ENCODE data around the gene PLAC1. TPM values are rescaled to one million over a fixed set of nuclear protein-coding genes. Genes with fewer than 3 reads are reported as not detected.
A peak's percentile ranks its signal among the peaks of the same experiment; 100 is the strongest.

Gene PLAC1
- total RNA-seq, 1 experiment from 2014 or later = 0.34 TPM

DNA sequence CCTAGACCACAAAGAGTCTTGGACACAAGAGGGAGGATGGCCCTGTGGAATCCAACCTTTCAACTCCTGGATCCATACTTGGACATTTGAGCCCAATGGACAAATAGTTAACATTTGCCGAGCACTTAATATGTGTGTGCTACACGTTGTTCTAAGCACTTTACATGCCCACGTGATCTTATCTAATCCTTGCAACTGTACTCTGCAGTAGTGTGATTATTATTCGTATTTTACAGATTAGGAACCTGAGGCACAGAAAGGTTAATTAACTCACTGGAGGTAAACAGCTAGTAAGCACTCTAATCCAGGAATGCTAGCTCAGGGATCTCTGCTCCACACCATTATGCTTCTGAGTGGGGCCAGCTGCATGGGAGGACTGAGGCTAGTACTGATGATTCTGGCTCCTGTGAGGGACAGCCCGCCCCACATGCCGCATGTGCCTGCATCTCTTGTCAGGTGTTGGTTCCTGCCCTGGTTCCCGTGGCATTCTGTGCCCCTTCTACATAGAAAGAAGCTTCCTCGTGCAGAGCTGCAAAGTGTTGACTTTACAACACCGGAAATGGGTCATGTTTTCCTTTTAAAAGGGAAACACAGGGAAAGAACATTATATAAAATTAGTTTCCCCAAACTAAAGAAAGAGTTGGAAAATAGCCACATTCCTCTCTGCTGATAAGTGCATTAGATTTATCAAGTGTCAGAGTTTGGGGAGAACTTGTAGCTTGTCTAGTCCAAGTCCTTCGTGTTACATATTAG lies 34.8 kb downstream of the PLAC1 start (continued):
- no peak for TF ChIP-seq CEBPB (IDR thresholded peaks at IDR 0.05; ENCODE audit: low read depth)
- TF ChIP-seq, protein P1, sequence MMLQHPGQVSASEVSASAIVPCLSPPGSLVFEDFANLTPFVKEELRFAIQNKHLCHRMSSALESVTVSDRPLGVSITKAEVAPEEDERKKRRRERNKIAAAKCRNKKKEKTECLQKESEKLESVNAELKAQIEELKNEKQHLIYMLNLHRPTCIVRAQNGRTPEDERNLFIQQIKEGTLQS (IDR thresholded peaks at IDR 0.05) = no peak

DNA sequence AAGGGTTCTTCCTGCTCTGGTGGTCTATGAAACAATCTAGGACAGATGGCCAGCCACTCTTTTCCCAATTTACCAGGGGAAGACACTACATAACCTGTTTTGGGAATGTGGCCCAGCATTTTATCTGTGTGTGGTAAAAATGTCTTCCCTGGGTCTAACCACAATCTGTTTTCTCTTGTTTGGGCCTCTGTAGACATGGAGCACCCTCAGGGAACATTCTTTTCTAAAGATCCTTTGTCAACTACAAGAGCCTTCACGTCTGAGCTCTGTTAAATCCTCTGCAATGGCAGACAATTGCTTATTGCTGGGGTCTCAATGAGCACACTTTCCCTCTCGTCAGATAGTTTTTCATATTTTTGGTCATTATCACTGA lies 35.5 kb downstream of the PLAC1 start:
- H4K20me1 ChIP-seq (ENCODE audit: insufficient read depth) = no peaks in the 10 kb centered on the region
- peaks cover 9 to 26% of the 10 kb centered on the region in 2 experiments for H3K4me1 ChIP-seq (ENCODE audit: control insufficient read depth in 1 of 2, insufficient read depth in 2 of 2, low read length in 2 of 2)
- no peaks in the 10 kb centered on the region for H3K9me2 ChIP-seq (ENCODE audit: insufficient read depth)
- H3K27ac ChIP-seq (ENCODE audit: low read depth, low read length) = no peak overlapping the region
- H2AFZ ChIP-seq (ENCODE audit: low read depth, low read length, poor library complexity, severe bottlenecking) = no peak overlapping the region
- ChIA-PET CTCF (no interaction called here), RAD21 (ENCODE audit: low non-redundant PET in 1 of 2, low total read pairs in 2 of 2, uncharacterized antibody in 2 of 2, unreplicated experiment in 2 of 2) (no interaction called here), POLR2A (no interaction called here)
- no peaks in the 10 kb centered on the region for H3K9me3 ChIP-seq (ENCODE audit: control insufficient read depth in 1 of 2, insufficient read depth in 1 of 2, low read depth in 1 of 2, low read length in 2 of 2)
- DNase-seq (ENCODE audit: low read depth, low spot score) (no peak), ATAC-seq (no peak)
- H3K4me3 ChIP-seq (replicated peaks in 1 of 2; ENCODE audit: low read depth in 1 of 2, low read length in 2 of 2) = no peak overlapping the region
- intact Hi-C loops (cut with micrococcal nuclease) = no loop called here
- H3K27me3 ChIP-seq (ENCODE audit: insufficient read depth, low read length) = no peaks in the 10 kb centered on the region
- no peak overlapping the region for H3K9ac ChIP-seq (ENCODE audit: low read length)
- no peaks in the 10 kb centered on the region for H3K36me3 ChIP-seq (ENCODE audit: control insufficient read depth in 1 of 2, insufficient read depth in 2 of 2, low read length in 2 of 2)
- TF ChIP-seq TCF7L2 (IDR thresholded peaks at IDR 0.05; ENCODE audit: borderline replicate concordance, extremely low read depth, insufficient read depth, insufficient read length) = no peak
- TF ChIP-seq EZH2 (IDR thresholded peaks at IDR 0.05) = no peak
- TF ChIP-seq ZNF274 (IDR thresholded peaks at IDR 0.05; ENCODE audit: low read depth, low read length) = no peak
- no peak for TF ChIP-seq SIN3A (IDR thresholded peaks at IDR 0.05; ENCODE audit: low read depth)
- H3K4me2 ChIP-seq (ENCODE audit: low read length) = peak overlapping the region; percentile 68
- no TSS peak for BruUV-seq (replicated peaks)
- no peaks in the 10 kb centered on the region for H3K79me2 ChIP-seq (ENCODE audit: insufficient read depth, low read length)
